WTC11 (cell line): Measurements from ENCODE around the gene HTR7. TPM values are rescaled to one million over a fixed set of nuclear protein-coding genes. Genes with fewer than 3 reads are reported as not detected.
A peak's percentile ranks its signal among the peaks of the same experiment; 100 is the strongest.
"Not testable (repeated sequence)": the region's sequence is repeated elsewhere in the genome, so short reads cannot be mapped to it uniquely, and the experiment has no call there.

Experiments
- ATAC-seq: fragments of 200-7000 bp; cut with Tn5 transposase; 2 replicates; pipeline ENCODE4 v1.10.0; 2021; ENCODE audit warnings: mild to moderate bottlenecking, moderate library complexity
- CTCF ChIA-PET: fragments of 300-600 bp; sonication (Branson Sonifier 250); formaldehyde crosslinking; loops from one replicate; lab custom pipeline; 2021; ENCODE audit warnings: antibody characterized with exemption; lab: Charles Lee
- POLR2A ChIA-PET: fragments of 350-600 bp; sonication (Branson Sonifier 250); formaldehyde crosslinking; loops from one replicate; lab custom pipeline; 2021; ENCODE audit warnings: antibody characterized with exemption; lab: Charles Lee
- DNase-seq: peaks from one replicate; pipeline ENCODE4 v3.0.0; 2021; ENCODE audit warnings: low spot score
- H3K27ac Mint-ChIP-seq: 2 replicates; pipeline ENCODE4 v1.8.0; 2021; ENCODE audit warnings: mixed read lengths
- H3K27me3 Mint-ChIP-seq: 2 replicates; pipeline ENCODE4 v1.8.0; 2021; ENCODE audit warnings: low read depth, mild to moderate bottlenecking, moderate library complexity, mixed read lengths
- H3K36me3 Mint-ChIP-seq: 2 replicates; pipeline ENCODE4 v1.8.0; 2021; ENCODE audit warnings: mixed read lengths
- H3K4me1 Mint-ChIP-seq: 2 replicates; pipeline ENCODE4 v1.8.0; 2022; ENCODE audit warnings: mixed read lengths
- H3K4me3 Mint-ChIP-seq: 2 replicates; pipeline ENCODE4 v1.8.0; 2021; ENCODE audit warnings: mild to moderate bottlenecking, moderate library complexity, mixed read lengths
- H3K9me3 Mint-ChIP-seq: 2 replicates; pipeline ENCODE4 v1.8.0; 2021; ENCODE audit warnings: mixed read lengths
- CTCF ChIP-seq: fragments of 200-600 bp; IDR thresholded peaks from 2 replicates; pipeline ENCODE4 v1.8.0; 2022; ENCODE audit warnings: antibody characterized with exemption
- ELF4 ChIP-seq: sonication (generic); formaldehyde crosslinking; IDR thresholded peaks from 2 replicates; pipeline ENCODE4 v1.8.1; 2022; ENCODE audit warnings: low read depth, mild to moderate bottlenecking, moderate library complexity, missing genetic modification reagents
- FOXK1 ChIP-seq: sonication (generic); formaldehyde crosslinking; IDR thresholded peaks from 2 replicates; pipeline ENCODE4 v1.8.0; 2022; ENCODE audit warnings: mild to moderate bottlenecking, moderate library complexity, missing genetic modification reagents
- FOXP4 ChIP-seq: sonication (generic); formaldehyde crosslinking; IDR thresholded peaks from 2 replicates; pipeline ENCODE4 v1.8.0; 2022; ENCODE audit warnings: mild to moderate bottlenecking, missing genetic modification reagents
- HMGXB4 ChIP-seq: sonication (generic); formaldehyde crosslinking; IDR thresholded peaks from 2 replicates; pipeline ENCODE4 v1.8.1; 2023; ENCODE audit warnings: mild to moderate bottlenecking, moderate library complexity, missing genetic modification reagents
- NFYB ChIP-seq: sonication (generic); formaldehyde crosslinking; conservative IDR thresholded peaks from 2 replicates; pipeline ENCODE4 v1.8.0; 2022; ENCODE audit warnings: low read depth, missing genetic modification reagents
- PRDM15 ChIP-seq: sonication (generic); formaldehyde crosslinking; IDR thresholded peaks from 2 replicates; pipeline ENCODE4 v1.8.0; 2022; ENCODE audit warnings: missing genetic modification reagents
- SMAD4 ChIP-seq: sonication (generic); formaldehyde crosslinking; IDR thresholded peaks from 2 replicates; pipeline ENCODE4 v1.8.0; 2022; ENCODE audit warnings: mild to moderate bottlenecking, missing genetic modification reagents
- SP1 ChIP-seq: sonication (generic); formaldehyde crosslinking; conservative IDR thresholded peaks from 2 replicates; pipeline ENCODE4 v1.8.1; 2022; ENCODE audit warnings: missing genetic modification reagents
- ZBTB21 ChIP-seq: sonication (generic); formaldehyde crosslinking; IDR thresholded peaks from 2 replicates; pipeline ENCODE4 v1.8.1; 2023; ENCODE audit warnings: mild to moderate bottlenecking, missing genetic modification reagents, borderline replicate concordance
- ZNF416 ChIP-seq: fragments of 250-450 bp; sonication (Bioruptor Pico); IDR thresholded peaks from 2 replicates; pipeline ENCODE4 v1.9.0; 2021; ENCODE audit warnings: mild to moderate bottlenecking, inconsistent platforms
- ZNF423 ChIP-seq: fragments of 250-450 bp; sonication (Bioruptor Pico); IDR thresholded peaks from 2 replicates; pipeline ENCODE4 v2.1.2; 2022; ENCODE audit warnings: mild to moderate bottlenecking, moderate library complexity
- ZNF671 ChIP-seq: fragments of 250-450 bp; sonication (Bioruptor Pico); IDR thresholded peaks from 2 replicates; pipeline ENCODE4 v1.8.0; 2021; ENCODE audit warnings: mild to moderate bottlenecking
- ZSCAN18 ChIP-seq: fragments of 250-450 bp; sonication (Bioruptor Pico); IDR thresholded peaks from 2 replicates; pipeline ENCODE4 v2.1.2; 2022; ENCODE audit warnings: mild to moderate bottlenecking, moderate library complexity
- total RNA-seq: library from RNA; stranded (reverse); gene quantifications from 3 replicates; pipeline ENCODE4 v1.2.3, GENCODE V29; 2021

HTR7 gene
- total RNA-seq, 1 experiment from 2014 or later, result 11.2 TPM

- no peak for TF ChIP-seq ZNF423 (CRISPR knock-in tag)
- no peak for TF ChIP-seq ZBTB21 (CRISPR knock-in tag)
- no peak for TF ChIP-seq SMAD4 (CRISPR knock-in tag)
Measured at GRCh38 chr10:90834326-90834725, 23.5 kb downstream of the HTR7 start (continued).

- Mint-ChIP-seq H3K27ac (no peak overlapping the region), H3K36me3 (peaks cover 17% of the 10 kb centered on the region), H3K4me3 (no peak overlapping the region), H3K9me3 (peaks cover 26% of the 10 kb centered on the region), H3K27me3 (no peaks in the 10 kb centered on the region), H3K4me1 (no peaks in the 10 kb centered on the region)
- no peak for ATAC-seq
- ChIA-PET CTCF (interaction anchor here (1.4 kb wide), 1 partner anchor 45 kb away, joined by 4 read pairs; no protein-coding TSS in a partner anchor), POLR2A (no interaction called here)
- TF ChIP-seq NFYB (CRISPR knock-in tag) (no peak), FOXK1 (CRISPR knock-in tag) (no peak), HMGXB4 (CRISPR knock-in tag) (no peak), ZSCAN18 (CRISPR knock-in tag) (no peak), ZNF416 (CRISPR knock-in tag) (no peak), SP1 (no peak), FOXP4 (no peak), ZNF671 (CRISPR knock-in tag) (no peak), ELF4 (CRISPR knock-in tag) (no peak), CTCF (no peak)
- no peak for DNase-seq
Measured at GRCh38 chr10:90832111-90832510, 25.7 kb downstream of the HTR7 start.

GRCh38 chr10:90822508-90822907 is 35.3 kb downstream of the HTR7 start:
- POLR2A ChIA-PET, result no interaction called here
- peaks cover 63% of the 10 kb centered on the region for H3K9me3 Mint-ChIP-seq
- TF ChIP-seq ZNF423 (CRISPR knock-in tag) (no peak), CTCF (no peak), PRDM15 (no peak)
- H3K36me3 Mint-ChIP-seq, result peaks cover 49% of the 10 kb centered on the region
- DNase-seq (no peak), ATAC-seq (peak; percentile 59; the same call in 1 of the 2 replicates)
- H3K27ac Mint-ChIP-seq, result no peak overlapping the region
- CTCF ChIA-PET, result interaction anchor here (1.4 kb wide), 1 partner anchor 18 kb away, joined by 3 read pairs; no protein-coding TSS in a partner anchor
- H3K4me1 Mint-ChIP-seq, result peaks cover 28% of the 10 kb centered on the region
- no peak overlapping the region for H3K4me3 Mint-ChIP-seq
- H3K27me3 Mint-ChIP-seq, result no peaks in the 10 kb centered on the region; the same call in 1 of the 2 replicates

GRCh38 chr10:90821864-90822263 is 36.0 kb downstream of the HTR7 start:
- Mint-ChIP-seq H3K9me3 (peaks cover 58% of the 10 kb centered on the region), H3K36me3 (peaks cover 50% of the 10 kb centered on the region), H3K4me1 (peaks cover 35% of the 10 kb centered on the region)
- H3K27me3 Mint-ChIP-seq, CTCF ChIA-PET, H3K27ac Mint-ChIP-seq, DNase-seq, POLR2A ChIA-PET, ATAC-seq, H3K4me3 Mint-ChIP-seq: not testable (repeated sequence)
